SKM-1 treated with dmso at 0.1 percent for 144 hours (cell line): ENCODE results near the gene KCNH6.
A peak's percentile ranks its signal among the peaks of the same experiment; 100 is the strongest.

Experiments used
- DNase-seq: peaks from one replicate; lab custom pipeline; 2025; ENCODE audit not compliant: unreplicated experiment; lab: John Stamatoyannopoulos, UW

KCNH6 gene, protein sequence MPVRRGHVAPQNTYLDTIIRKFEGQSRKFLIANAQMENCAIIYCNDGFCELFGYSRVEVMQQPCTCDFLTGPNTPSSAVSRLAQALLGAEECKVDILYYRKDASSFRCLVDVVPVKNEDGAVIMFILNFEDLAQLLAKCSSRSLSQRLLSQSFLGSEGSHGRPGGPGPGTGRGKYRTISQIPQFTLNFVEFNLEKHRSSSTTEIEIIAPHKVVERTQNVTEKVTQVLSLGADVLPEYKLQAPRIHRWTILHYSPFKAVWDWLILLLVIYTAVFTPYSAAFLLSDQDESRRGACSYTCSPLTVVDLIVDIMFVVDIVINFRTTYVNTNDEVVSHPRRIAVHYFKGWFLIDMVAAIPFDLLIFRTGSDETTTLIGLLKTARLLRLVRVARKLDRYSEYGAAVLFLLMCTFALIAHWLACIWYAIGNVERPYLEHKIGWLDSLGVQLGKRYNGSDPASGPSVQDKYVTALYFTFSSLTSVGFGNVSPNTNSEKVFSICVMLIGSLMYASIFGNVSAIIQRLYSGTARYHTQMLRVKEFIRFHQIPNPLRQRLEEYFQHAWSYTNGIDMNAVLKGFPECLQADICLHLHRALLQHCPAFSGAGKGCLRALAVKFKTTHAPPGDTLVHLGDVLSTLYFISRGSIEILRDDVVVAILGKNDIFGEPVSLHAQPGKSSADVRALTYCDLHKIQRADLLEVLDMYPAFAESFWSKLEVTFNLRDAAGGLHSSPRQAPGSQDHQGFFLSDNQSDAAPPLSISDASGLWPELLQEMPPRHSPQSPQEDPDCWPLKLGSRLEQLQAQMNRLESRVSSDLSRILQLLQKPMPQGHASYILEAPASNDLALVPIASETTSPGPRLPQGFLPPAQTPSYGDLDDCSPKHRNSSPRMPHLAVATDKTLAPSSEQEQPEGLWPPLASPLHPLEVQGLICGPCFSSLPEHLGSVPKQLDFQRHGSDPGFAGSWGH

DNA sequence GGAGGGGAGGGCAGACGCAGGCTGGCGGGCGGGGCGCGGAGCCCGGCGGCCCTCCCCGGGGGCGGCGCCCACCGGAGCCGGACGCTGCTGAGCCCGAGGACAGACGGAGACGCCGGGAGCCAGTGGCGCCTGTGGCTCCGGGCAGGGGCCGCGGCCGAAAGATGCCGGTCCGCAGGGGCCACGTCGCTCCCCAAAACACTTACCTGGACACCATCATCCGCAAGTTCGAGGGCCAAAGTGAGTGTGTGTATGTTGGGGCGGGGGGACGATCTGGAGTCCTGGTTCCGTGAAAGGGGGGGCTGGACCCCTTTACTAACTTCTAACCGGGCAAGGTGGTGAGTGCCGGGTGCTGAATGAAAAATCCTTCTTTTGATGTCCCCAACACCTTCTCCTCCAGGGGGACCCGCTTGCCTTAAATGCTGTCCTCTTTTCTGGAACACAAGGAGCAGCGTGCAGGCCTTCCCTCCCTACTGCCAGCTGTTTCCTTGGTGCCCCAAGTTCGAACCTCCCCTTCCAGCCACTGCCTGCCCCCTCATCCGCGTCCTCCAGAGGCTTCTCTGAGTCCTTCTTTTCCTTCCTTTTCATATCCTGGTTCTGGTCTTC lies at the start of gene KCNH6:
TSS of gene KCNH6 (plus strand) at position 106 of the 603 bp plus-strand sequence. CDS start at position 162, 56 bp downstream.
- DNase-seq = no peak

DNA sequence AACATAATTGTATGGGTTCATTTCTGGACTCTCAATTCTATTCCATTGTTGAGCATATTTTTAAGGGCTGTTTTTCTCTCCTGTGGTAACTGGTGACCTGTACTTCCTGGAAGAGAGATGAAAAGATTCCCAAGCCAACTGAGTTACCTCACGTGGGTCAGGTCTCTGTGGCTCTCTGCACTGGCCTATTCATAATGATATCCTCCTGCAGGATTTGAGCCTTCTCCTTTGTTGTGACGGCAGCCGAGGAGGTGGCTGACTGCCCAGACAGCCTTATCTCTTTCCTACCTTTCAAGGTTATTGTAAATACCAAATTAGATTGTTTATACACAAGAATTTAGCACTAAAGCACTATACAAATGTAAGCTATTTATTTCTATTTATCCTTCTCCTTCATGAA lies 49.0 kb upstream of the KCNH6 start:
- DNase-seq = no peak

DNA sequence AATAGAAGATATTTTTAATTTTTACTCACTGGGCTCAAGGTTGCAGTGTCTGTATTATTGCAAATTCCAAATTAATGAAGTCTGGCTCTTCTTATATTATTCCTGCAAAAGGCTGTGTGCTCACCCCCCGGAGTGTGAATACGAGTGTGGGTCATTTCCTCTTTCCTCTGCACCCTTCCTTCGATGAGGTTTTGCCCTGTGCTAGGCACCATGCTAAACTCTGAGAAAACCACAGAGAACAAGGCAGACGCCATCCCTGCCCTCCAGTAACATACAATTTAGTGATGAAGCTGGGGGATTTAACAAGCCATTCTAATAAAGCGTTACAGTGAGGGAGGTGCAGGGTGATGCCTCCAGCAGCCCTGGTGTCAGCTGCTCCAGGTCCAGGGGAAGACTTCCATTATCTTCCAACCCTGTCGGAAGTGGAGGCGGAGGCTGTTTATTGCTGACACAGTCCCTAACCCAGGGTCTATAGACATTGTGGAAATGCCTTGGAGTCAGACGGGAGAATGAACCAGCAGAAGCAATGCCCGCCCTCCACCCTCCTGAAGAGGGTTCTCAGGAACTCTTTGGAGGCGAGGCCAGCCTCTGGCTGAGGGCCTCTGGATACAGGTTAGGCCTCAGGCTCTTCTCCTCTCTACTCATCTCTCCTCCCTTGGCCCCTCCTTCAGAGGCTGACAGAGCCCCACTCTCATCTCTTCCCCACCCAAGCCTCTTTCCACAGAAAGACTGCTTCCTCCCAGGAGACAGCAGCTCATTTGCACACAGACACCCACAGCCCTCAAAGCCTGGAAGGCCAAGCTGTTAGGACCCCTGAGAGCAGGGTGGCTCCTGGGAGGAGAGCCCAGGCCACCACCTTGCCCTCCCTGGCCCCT lies 48.3 kb upstream of the KCNH6 start:
- no peak for DNase-seq

DNA sequence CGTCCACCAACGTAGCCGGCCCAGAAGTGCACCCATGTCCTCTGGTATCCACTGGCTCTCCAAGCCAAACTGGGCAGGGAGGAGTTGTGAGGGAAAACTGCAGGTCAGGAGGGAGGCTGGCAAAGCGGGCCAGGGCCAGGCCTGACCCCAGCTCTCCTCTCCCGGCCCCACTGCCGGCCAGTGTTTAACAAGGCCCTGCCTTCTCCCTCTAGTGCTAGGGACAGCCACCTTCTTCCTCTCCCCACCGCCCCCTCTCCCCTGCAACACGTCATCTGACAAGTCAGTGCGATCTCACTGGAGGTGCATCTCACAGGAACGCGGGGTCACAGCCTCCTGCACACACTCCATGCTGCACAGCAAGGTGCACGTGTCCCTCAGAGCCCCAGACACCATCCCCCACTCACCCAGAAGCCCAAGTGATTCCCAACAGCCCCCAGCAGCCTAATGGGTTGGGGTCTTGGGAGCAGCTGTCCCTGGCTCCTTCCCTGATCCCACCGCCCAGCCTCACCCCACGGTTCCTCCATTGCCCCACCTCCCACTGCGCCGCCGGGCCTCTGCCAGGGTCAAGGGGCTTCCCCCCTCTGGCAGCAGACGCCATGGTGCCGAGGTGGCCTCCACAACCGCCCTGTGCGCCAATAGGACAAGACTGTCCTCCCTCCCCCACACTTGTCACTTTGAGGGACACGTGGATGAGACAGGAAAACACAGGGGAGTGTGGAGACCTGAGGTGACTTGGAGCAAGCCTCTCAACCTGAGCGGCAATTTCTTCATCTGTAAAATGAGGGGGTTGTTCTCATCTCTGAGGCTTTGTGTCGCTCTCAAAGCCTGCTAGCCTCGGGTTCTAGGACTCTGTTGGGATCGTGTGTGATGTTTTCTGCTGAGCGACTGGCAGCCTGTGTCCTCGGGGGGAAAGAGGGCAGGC lies 47.4 kb upstream of the KCNH6 start:
- DNase-seq = no peak

DNA sequence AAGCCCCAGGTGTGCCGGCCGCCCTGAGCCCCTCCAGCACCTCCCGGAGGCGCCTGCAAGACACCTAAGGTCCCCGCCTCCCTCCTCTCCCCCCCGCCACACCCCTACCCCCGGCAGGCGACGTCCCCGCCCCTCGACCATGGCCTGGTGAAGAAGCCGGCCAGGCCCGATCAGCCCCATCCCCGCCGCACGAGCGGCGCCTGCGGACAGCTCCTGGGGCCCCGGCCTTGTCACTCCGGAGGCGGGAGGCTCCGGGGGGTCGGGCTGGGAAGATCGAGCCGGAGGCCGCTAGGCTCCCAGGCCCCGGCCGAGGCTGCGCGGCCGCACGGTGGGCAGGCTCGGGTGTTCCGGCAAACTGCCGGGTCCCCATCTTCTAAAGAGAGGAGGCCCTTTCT lies 46.7 kb upstream of the KCNH6 start:
- DNase-seq = no peak

DNA sequence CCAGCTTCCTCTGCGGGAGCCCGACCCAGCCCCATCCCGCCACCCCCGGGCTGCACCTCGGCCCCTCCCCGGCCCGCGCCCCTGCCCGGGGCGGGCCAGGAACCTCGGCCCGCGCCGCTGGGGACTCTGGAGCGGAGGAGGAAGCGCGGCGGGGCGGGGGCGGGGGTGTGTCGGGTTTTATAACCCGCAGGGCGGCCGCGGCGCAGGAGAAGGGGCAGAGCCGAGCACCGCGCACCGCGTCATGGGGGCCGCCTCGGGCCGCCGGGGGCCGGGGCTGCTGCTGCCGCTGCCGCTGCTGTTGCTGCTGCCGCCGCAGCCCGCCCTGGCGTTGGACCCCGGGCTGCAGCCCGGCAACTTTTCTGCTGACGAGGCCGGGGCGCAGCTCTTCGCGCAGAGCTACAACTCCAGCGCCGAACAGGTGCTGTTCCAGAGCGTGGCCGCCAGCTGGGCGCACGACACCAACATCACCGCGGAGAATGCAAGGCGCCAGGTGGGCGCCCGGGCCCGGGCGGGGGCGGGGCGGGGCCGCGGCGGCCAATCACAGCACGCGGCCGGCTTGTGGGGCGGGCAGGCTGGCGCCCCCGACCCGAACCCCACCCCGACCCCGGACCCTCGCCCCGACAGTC lies 46.2 kb upstream of the KCNH6 start, which contains the start of gene ACE:
TSS of gene ACE (plus strand) at position 208 of the 626 bp plus-strand sequence. CDS start at position 242, 34 bp downstream.
- DNase-seq = no peak

DNA sequence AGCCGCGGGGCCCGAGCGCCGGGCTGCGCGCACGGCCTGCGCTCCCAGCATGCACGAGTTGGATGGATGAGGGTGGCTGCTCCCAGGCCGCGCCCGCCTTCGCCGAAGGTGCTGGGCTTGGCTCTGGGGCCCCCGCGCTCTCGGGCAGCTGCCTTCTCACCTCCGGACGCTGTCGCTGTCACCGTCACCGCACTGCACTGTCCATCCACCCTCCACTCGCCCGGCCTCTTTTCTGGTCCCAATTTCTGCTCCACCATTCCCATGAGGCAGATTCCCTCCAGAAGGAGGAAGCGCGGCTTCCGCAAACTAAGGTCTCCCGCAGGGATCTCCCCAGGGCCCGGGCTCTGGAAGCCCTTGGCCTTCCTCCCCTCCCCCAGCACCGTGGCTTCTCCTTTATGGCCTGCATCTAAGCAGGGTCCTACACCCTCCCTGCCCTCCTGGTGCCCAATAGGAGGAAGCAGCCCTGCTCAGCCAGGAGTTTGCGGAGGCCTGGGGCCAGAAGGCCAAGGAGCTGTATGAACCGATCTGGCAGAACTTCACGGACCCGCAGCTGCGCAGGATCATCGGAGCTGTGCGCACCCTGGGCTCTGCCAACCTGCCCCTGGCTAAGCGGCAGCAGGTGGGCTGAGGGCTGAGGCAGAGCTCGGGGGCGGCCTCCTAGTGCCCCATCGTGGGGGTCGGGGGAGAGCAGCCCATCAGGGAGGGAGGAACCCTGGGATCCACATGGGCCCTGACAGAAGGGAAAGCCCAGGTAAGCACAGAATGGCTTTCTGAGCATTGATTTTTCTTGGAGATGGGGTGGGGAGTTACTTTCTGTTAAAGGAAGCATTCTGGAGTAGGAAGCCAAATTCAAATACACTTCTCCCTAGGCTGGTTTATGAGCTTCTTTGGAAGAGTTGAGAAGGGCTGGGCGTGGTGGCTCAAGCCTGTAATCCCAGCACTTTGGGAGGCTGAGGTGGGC lies 45.4 kb upstream of the KCNH6 start:
- no peak for DNase-seq

DNA sequence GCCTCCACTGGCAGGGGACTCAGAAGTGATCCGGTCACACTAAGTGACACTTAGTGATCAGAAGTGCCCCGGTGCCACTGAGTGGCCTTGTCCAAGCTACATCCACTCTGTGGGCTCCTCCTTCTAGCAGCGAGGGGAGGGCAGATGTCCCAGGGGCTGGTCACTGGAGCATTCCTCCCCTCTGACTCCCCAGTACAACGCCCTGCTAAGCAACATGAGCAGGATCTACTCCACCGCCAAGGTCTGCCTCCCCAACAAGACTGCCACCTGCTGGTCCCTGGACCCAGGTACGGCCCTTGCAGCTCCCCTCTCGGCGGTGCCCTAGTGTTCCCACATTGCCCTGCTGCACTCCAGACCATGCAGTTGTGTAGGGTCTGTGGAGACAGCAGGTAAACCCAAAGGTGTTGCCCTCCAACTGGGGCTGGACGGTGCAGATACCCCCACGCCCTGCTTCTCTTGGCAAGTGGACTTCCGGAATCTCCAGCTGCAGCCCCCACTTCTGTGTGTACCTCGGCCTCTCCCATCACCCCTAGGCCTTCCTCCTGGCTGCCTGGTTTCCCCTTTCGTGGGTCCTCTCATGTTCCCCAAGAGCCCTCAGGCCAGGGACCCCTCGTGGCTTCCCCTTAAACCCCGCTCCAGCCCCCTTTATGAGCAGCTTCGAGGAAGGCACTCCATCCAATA lies 44.2 kb upstream of the KCNH6 start:
- peak; percentile 85 for DNase-seq

DNA sequence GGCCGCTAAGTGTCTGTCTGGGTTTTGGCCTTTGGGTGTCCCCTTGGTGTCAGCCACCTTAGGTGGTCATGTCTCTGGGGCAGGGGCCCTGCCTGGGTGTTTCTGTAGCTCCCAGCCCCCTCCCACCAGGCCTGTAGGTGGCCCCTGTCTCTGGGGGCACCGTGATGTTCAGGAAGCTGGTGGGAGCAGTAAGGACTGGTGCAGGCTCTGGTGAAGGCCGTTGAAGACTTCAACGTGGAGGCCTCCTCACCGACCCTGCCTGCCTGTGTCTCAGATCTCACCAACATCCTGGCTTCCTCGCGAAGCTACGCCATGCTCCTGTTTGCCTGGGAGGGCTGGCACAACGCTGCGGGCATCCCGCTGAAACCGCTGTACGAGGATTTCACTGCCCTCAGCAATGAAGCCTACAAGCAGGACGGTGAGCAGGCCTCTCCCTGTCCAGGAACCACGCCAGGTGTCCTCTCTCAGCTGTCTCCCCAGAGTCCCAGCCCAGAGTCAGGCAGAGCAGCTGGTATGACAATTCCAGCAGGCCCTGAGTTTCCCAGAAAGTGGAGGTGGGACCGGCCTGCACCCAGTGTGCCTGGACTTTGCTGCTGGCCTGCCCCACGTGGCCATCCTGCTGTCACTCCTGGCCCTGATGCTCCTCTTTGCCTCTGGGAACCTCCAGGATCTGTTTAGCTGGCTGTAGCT lies 43.5 kb upstream of the KCNH6 start:
- no peak for DNase-seq

DNA sequence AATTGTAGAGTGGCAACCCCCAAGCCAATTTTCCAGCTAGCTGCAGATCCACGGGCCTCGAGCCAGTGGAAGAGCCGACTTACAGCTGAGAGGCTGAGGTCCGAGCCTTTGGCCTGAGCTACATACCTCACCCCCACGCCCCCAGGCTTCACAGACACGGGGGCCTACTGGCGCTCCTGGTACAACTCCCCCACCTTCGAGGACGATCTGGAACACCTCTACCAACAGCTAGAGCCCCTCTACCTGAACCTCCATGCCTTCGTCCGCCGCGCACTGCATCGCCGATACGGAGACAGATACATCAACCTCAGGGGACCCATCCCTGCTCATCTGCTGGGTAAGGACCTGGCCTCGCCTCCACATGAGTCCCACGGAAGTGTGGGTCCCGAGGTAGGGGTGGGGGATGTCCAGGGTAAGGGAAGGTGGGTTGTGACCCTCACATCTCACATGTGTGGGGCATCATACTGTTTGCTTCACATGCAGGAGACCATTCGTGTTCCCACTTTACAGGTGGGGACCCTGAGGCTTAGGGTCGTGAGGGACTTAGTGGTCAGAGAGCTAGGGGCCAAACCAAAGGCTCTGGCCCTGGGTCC lies 42.9 kb upstream of the KCNH6 start:
- no peak for DNase-seq

DNA sequence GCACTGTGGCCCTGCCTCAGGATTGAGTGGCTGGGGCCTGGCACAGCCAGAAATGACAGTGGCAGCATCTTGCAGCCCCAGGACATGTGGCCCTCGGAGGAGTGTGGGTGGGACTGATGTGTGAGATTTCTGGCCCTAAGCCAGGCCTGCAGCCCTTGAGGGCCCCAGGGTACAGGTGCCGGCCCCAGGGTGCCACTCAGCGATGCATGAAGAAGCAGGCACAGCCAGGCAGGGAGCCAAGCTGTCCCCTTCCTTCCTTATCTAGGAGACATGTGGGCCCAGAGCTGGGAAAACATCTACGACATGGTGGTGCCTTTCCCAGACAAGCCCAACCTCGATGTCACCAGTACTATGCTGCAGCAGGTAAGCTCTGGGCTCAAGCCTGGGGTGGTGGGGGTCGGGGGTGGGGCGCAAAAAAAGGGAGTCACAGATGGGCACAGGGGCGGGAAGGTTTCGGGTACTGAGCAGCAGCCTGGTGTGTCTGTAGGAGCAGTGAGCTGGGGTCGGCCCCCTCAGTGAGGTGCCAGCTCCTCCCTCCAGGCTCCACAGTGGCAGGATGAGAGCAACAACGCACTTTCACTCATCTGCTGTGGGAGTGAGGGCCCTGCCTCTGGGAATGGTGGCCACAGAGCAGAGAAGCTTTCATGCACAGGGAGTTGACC lies 42.2 kb upstream of the KCNH6 start:
- DNase-seq = no peak

DNA sequence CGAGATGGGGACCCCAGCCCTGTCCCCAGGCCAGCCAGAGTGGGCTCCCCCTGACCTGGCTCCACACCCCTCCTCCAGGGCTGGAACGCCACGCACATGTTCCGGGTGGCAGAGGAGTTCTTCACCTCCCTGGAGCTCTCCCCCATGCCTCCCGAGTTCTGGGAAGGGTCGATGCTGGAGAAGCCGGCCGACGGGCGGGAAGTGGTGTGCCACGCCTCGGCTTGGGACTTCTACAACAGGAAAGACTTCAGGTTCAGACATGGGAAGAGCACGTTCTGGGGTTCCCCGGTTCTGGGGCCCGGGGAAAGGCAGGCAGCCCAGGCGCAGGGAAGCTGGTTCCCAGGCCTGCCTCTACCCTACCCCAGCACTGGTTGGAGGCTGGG lies 41.7 kb upstream of the KCNH6 start:
- DNase-seq = no peak

DNA sequence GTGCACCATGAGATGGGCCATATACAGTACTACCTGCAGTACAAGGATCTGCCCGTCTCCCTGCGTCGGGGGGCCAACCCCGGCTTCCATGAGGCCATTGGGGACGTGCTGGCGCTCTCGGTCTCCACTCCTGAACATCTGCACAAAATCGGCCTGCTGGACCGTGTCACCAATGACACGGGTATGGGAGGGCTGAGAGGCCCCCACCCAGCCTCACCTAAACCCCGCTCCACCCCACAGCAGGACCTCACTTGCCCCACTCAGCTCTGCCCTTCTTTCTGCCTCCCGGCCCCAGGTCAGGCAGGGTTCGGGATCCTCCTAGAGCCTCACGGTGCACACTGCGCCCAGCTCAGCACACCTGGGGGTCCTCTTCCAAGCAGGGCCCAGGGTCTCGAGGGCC lies 40.6 kb upstream of the KCNH6 start:
- no peak for DNase-seq

DNA sequence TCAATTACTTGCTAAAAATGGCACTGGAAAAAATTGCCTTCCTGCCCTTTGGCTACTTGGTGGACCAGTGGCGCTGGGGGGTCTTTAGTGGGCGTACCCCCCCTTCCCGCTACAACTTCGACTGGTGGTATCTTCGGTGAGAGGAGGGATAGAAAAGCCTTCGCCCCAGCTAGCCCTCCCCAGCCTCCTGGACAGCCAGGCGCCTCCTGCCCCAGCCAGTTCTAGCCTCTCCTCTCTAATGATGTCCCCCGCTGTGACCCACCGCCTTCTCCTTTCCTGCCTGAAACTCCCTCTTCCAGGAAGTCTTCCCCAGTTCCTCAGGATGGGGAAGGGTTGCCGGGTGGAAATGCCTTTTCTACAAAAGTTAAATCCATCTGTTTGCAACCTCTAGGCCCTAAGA lies 40.1 kb upstream of the KCNH6 start:
- DNase-seq = no peak

DNA sequence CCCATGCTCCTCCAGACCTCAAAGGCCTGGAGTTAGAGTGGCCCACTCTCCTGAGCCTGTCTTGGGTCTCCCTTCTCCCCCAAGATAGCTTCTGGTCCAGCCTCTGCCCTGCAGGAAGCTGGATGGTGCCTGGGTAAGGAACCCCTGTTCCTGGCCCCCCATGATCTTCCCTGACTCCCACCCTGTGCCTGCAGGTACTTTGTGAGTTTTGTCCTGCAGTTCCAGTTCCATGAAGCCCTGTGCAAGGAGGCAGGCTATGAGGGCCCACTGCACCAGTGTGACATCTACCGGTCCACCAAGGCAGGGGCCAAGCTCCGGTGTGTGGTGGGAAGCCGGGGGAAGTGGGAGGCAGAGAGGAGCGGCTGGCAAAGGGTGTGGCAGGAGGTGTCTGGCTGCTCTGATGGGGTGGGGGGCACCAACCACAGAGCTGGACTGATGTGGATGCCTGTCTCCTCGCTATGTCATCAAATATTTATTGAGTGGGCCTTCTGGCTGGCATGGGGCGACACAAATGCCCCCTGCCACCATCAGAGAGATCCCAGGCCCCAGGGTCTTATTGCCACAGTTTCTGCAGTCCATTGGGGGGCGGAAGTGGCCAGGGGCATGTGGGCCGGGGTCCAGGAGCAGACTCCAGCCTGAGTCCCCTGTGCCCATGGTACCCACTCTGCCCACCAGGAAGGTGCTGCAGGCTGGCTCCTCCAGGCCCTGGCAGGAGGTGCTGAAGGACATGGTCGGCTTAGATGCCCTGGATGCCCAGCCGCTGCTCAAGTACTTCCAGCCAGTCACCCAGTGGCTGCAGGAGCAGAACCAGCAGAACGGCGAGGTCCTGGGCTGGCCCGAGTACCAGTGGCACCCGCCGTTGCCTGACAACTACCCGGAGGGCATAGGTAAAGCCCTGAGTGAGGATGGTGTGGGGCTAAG lies 39.2 kb upstream of the KCNH6 start:
- no peak for DNase-seq
